GM21528 (cell line): Measurements from ENCODE around the gene ELMOD2.

Experiments used
- ATAC-seq: cut with Tn5 transposase; IDR thresholded peaks from one replicate; pipeline ENCODE4 v1.9.1; 2021; ENCODE audit warnings: mild to moderate bottlenecking, moderate library complexity; ENCODE audit not compliant: unreplicated experiment, low FRiP score

Gene ELMOD2

GRCh38 chr4:140579278-140579677, 55.3 kb downstream of the ELMOD2 start:
- ATAC-seq, result no peak

GRCh38 chr4:140581078-140581477, 57.1 kb downstream of the ELMOD2 start:
- ATAC-seq, result no peak

GRCh38 chr4:140584439-140584838, 60.5 kb downstream of the ELMOD2 start:
- no peak for ATAC-seq

DNA sequence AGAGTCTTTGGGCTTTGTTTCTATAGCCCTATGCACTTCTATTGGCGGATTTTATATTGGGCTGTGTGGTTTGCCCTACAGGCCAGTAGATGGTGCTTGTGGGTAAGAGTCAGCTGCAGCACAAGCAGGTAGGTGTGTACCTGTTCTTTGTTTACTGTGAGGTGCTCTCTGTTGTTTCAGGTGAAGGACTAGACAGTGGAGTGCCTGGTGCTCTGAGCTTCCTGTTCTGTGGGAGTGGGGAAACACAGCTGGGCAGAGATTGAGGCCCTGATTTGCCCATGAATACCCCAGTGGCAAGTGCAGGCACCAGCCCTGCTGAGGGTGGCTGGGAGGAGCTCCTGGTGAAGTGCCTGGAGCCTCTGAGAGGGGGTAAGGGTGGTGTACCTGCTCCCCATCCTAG, 71.1 kb downstream of the ELMOD2 start:
- peak; percentile 83 for ATAC-seq

GRCh38 chr4:140600408-140600807, 76.4 kb downstream of the ELMOD2 start:
- ATAC-seq, result no peak

- no peak for ATAC-seq
Measured at GRCh38 chr4:140602714-140603113, 78.7 kb downstream of the ELMOD2 start.

- no peak for ATAC-seq
Measured at GRCh38 chr4:140603286-140603685, 79.3 kb downstream of the ELMOD2 start.
